CD4-positive, alpha-beta T cell treated with Interleukin-2 at 100 ng/mL for 4 hours (primary cell): ENCODE data around the gene HSD11B1L.
"Not testable (repeated sequence)": the region's sequence is repeated elsewhere in the genome, so short reads cannot be mapped to it uniquely, and the experiment has no call there.

Source experiments
- DNase-seq: peaks from one replicate; pipeline ENCODE4 v3.0.0-alpha.2; 2020; ENCODE audit warnings: low spot score

Gene HSD11B1L

GRCh38 chr19:5733172-5733571, 52.3 kb downstream of the HSD11B1L start:
- not testable (repeated sequence) for DNase-seq
